Hepatic stellate cell (primary cell): ENCODE measurements around the gene MRPL54.
"Not testable (repeated sequence)": the region's sequence is repeated elsewhere in the genome, so short reads cannot be mapped to it uniquely, and the experiment has no call there.

Experiments
- DNase-seq: peaks from one replicate; pipeline ENCODE4 v3.0.0; 2011; ENCODE audit warnings: low spot score

MRPL54 gene

DNA sequence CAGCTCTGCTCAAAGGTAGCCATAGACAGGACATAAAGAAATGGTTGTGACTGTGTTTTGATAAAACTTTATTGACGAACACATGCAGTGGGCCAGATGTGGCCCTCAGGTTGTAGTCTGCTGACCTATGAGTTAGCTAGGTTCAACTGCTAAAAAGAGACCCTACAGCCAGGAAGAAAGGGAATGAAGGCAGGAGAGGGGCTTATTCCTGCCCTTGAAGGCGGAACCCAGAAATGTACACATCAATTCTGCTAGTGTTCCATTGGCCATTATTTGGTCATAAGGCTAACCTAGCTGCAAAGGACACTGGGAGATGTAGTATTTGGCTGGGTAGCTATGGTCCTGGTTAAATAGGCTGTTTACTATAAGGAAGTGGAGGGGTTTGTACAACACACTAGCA is 19.0 kb upstream of the MRPL54 start:
- no peak for DNase-seq

DNA sequence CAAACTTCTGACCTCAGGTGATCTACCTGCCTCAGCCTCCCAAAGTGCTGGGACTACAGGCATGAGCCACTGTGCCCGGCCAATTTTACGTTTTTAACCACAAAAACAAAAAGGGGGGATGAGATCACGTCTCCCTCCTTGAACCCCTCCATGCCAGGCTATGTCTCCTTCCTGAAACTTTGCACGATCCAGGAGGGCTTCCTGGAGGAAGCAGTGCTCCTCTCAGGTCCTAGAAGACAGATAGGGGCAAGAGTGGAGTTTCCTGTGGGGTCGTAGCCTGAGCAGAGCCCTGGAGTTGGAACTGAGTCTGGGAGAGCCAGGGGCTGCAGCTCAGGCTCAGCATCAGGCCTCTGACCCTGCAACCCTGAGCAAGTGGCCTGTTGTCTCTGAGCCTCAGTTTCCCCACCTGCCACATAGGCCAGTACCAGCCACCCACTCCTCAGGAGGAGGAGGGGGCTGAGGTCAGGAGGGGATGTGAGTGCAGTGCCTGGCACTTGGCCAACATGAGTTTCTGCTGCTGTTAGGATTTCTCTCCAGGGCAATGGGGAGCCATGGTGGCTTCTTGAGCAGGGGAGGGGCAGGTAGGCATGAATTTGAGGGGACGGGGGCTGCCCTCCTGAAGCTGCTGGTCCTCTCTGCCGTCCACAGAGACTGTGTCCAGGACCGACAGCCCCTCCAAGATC is 17.0 kb upstream of the MRPL54 start:
- no peak for DNase-seq

DNA sequence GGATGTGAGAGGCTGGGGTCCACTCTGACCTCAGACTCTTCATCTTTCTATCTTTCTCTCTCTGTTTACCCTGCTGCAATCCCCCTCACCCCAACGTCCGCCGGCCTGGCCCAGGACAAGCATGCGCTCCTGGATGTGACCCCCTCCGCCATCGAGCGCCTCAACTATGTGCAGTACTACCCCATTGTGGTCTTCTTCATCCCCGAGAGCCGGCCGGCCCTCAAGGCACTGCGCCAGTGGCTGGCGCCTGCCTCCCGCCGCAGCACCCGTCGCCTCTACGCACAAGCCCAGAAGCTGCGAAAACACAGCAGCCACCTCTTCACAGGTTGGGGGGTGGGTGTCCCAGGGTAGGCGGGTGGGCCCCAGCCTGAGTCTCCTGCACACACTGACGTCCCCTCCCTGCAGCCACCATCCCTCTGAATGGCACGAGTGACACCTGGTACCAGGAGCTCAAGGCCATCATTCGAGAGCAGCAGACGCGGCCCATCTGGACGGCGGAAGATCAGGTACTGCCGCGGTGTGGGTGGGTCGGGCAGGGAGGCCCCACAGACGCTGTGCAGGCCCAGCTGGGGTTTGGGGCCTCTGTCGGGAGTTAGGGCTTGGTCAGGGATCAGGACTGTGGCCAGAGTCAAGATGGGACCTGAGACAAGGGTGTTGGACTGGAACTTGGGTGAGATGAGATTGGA is 16.0 kb upstream of the MRPL54 start:
- no peak for DNase-seq

DNA sequence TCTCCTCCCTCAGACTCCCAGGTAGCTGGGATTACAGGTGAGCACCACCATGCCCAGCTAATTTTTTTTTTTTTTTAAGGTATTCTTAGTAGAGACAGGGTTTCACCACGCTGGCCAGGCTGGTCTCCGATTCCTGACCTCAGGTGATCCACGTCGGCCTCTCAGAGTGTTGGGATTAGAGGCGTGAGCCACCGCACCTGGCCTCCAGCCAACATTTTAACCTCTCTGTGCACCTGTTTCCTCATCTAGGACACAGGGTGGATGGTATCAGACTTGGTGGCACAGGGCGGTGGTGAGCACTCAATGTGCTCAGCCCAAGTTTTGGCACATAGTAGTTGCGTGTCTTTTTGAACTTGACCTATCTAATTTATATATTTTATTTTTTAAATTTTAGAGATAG is 13.5 kb upstream of the MRPL54 start:
- DNase-seq, result no peak

DNA sequence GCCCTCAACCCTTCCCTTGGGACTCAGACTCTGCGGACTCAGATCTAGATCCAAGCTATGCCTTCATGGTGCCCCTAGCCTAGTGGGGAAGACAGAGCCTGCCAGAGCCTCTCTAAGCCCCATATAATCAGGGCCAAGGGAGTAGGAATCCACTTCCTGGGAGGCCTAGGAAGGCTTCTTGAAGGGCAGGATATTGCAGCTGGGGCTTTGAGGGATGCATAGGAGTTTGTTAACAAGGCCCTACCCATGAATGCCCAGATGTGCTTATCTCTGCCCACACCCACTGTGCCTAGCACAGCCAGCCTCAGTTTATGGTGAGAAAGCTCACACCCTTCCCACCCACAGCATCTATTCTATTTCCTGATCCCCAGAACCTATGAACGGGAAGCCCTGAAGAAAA is 12.3 kb upstream of the MRPL54 start:
- DNase-seq, result no peak

DNA sequence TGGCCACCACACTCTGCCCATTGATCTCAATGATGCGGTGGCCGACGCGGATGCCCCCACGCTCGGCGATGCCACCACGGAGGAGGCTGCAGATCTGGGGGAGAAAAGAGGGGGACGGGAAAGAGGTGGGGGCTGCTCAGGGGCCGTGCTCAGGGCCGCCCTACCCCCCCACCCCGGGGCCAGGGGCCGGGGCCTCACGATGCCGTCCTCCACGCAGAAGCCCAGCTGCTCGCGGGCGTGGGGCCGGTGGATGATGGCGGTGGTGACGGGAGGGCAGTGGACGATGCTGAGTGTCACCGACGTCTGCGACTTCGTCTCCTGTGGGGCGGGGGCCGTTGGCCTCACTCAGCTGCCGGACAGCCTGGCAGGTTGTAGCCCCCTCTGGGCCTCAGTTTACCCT is 11.2 kb upstream of the MRPL54 start:
- DNase-seq, result no peak

DNA sequence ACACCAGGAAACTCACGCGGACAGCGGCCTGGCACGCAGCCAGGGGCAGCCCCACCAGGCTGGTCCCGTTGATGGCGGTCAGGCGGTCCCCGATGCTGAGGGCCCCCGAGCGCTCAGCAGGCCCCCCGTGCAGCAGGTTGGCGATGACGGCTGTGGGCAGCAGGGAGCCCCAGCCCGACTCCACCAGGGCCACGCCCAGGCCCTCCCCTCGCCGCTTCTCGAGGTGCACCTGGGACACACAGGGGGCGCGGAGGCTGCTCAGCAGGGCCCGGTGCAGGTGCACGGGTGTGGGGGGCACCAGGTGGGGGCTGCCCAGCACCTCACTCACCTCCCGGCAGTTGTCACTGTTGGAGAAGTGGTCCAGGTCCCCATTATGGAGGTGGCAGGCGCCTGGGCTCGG is 10.0 kb upstream of the MRPL54 start:
- DNase-seq, result no peak

DNA sequence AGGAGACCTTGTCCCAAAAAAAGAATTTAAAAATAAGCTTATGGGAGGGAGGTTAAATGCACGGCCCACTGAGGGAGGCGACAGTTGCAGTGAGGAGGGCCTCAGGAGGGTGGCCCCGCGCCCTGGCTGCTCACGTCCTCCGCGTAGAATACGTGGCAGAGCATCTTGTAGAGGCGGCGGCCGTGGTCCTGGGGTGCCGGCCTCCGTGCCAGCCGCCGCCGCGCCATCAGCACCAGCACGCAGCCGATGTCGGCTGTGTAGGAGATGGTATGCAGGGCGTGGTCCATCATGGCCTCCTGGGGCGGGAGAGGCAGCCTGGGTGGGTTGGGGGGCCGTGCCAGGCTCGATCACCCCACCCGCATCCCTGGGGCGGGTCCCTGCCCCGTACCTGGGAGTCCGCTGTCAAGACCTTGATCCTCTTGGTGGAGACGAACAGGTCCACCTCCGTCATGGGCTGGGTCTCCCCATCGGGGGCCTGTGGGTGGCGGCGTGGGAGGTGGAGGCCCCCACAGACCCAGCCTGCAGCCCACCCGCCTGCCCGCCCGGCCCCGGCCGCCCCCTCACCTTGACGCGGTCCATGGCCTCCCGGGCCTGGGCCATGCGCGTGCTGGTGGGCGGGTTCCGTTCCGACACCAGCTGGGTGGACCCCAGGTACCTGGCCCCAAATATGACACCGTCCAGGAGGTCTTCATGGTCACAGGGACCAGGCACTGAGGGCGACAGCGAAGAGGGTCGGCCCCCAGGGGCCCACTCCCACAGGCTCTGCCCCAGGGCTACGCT is 8.7 kb upstream of the MRPL54 start:
- no peak for DNase-seq

GRCh38 chr19:3757705-3758104 is 4.8 kb upstream of the MRPL54 start:
- not testable (repeated sequence) for DNase-seq

- not testable (repeated sequence) for DNase-seq
Measured at GRCh38 chr19:3758297-3758696, 4.2 kb upstream of the MRPL54 start.

DNA sequence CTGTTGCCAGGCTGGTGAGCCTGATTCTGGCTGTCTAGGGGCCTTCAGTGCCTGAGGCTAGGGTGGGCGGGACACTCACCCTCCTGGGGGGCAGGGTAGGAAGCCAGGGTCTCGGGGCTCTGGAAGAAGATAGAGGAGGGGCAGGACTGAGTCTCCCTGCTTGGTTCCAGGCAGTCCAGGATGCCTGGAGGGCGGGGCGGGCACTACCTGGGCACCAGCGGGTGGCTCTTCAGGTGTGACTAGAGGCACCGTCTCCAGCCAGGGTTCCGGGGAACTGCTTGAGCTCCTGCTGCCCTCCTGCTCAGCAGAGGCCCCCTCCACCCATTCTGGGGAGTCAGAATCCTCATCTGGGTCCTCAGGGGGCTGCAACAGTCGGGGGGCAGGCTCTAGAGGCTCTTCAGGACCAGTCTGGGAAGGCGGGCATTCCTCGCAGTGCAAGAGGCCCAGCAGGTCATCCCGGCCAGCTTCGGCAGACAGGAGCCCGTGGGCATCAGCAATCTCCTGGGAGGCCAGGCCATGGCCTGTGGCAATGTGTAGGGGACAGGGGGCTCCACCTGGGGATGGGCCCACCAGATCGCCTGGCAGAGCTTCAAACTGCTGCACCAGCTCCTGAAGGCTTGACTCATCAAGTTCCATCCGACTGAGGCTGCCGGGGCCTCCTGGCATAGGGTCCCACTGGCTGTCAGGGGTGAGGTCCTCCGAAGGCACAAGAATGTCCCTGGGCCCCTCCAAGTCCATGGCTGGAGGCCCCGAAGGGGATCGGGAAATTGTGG is 2.8 kb upstream of the MRPL54 start:
- no peak for DNase-seq

DNA sequence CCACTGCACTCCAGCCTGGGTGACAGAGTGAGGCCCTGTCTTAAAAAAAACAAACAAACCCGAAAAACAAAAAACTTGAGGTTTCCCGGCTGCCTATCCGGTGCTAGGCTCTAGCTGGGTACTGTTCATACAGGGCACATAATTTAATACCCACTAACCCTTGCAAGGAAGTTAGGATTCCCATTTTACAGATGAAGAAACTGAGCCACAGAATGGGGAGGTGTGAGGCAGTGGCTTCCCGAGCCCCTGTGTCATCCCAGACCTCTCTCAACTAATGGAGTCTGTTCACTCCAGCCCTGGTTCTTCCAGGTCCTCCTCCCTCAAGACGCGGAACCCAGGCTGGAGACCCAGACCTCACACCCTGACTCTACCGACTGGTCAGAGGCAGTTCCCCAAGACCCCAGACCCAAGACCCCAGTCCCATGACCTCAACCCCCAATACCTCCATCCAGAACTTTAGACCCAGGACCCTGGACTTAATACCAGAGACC is 1.6 kb upstream of the MRPL54 start:
- DNase-seq, result peak; percentile 45

DNA sequence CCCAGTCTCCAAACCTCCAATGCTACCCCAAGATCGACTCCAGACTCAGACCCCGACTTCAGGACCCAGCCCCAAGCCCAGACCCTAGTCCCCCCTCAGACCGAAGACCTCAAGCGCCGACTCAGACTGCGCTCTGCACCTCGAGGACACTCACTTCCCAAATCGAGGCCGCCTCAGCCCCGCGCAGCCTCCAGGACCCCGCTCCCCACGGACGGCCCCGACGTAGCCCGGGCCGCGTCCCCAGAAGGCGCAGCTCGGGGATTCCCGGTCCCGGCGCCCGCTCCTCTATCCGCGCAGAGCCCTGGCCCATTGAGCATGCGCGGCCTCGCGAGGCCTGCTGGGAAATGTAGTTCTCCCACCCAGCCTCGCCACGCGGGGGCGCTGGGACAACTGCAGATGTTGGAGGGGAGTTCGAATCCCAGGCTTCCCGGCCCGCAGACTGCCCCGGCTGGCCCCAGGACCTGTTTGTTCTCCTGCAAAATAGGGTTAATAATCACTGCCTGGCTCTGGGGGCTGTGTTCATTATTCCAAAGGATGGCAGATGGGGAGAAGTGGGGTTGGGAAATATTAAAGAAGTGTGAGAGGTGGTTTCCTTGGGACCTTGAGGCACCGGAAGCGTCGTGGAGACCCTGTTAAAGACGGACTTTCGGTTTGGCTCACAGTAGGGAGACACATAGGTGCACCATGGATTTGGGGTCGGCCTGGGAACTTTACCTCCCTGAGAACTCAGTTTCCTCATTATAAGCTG is 926 bp upstream of the MRPL54 start, which contains the start of gene APBA3:
TSS of gene APBA3 (minus strand) at position 311 of the 748 bp plus-strand sequence. CDS start 1,428 bp downstream, outside the sequence.
- DNase-seq, result peak; percentile 94

DNA sequence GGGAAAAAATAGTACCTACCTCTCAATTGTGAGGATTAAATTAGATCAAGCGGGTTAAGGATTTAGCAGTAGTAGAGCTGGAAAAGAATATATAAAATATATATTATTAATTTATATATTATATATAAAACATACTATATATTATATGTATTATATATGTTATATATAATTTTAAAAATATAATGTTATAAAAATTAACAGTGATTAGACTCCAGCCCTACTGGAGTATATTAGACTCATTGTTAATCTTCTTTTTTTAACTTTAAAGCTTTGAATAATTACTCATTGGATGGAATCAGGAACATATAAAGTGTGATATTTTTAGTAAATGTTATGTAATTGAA is 380 bp upstream of the MRPL54 start:
- no peak for DNase-seq

- DNase-seq, result no peak
Measured at GRCh38 chr19:3765121-3765520, 2.6 kb downstream of the MRPL54 start.

- DNase-seq, result not testable (repeated sequence)
Measured at GRCh38 chr19:3765757-3766156, 3.3 kb downstream of the MRPL54 start.

DNA sequence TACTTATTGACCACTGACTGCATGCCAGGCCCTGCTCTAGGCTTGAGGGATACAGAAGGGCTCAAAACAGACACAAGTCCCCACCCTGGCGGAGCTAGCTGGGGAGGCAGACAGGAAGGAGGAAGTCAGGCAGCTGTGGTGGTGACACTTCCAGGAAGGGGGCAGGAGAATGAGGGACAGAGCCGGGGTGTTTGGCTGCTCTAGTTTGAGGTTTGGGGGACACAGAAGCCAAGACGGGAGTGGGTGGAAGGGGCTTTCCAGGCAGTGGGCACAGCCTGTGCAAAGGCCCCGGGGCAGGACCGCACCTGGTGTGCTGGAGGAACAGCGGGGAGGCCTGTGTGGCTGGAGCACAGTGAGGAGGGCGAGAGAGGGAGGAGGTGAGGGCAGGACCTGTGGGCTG is 4.0 kb downstream of the MRPL54 start:
- DNase-seq, result no peak

DNA sequence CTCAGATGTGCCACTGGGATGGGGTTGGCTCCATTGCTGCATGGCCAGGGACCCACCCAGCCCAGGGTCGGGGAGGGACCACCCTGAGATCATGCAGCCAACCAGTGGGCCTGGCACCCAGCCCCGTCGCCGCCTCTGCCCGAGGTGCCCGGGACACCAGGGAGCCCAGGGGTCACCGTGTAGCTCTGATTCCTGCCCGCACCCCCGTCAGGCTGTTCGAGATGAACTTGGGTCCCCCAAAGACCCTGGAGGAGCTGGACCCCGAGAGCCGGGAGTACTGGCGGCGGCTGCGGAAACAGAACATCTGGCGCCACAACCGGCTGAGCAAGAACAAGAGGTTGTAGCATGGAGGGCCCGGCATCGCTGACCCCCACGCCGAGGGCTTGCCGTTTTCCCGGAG is 4.6 kb downstream of the MRPL54 start:
- DNase-seq, result no peak

- DNase-seq, result no peak
Measured at GRCh38 chr19:3768015-3768747, 5.7 kb downstream of the MRPL54 start.

DNA sequence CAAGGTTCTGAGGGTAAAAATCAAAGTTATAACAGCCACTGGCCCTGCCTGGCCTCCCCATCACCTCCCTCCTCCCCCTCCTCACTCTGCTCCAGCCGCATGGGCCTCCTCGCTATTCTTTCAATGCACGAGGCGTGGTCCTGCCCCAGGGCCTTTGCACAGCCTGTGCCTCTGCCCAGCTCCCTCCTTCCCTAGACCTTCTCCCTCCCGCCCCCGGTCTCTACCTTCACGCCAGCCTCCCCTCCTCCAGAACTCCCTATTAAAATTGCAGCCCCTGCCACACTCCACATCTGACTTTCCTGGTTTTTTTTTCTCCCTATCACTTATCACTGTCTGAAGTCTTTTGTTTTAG is 6.2 kb downstream of the MRPL54 start:
- DNase-seq, result no peak

DNA sequence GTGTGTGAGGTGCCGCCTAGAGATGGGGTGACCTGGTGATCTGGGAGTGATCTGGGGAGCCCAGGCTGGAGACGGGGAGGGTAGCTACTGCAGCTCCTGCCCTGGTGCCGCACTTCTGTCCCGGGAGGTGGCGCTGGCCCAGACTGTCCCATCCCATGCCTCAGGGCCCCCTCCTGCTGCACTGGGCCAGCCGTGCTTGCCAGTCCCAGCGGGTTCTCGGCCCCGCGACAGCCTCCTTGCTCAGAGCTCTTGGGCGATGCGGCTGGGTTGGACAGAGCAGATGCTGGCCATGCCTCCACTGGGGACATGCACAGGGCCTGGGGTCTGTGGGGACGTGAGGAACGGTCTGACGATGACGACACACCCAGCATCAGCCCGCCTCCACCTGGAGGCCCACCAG is 7.0 kb downstream of the MRPL54 start:
- DNase-seq, result no peak
